Stomach (tissue), 4 donors: ENCODE results near the gene CPLX1.

Experiments
- POLR2A ChIP-seq, 4 donors: fragments of 450-650 bp; IDR thresholded peaks; one replicate each; pipeline ENCODE4 v1.6.1; 2016; ENCODE audit warnings: antibody characterized with exemption in 4 of 4, control low read depth in 2 of 4, mild to moderate bottlenecking in 1 of 4, moderate library complexity in 1 of 4
- POLR2AphosphoS5 ChIP-seq, 3 donors: sonication (generic); formaldehyde crosslinking; IDR thresholded peaks; one replicate each; pipeline ENCODE4 v1.6.1; 2016; ENCODE audit warnings: antibody characterized with exemption in 3 of 3
- TF ChIP-seq, protein P1 (sequence below), 7 experiments: fragments of 450-650 bp in 4 of 7; fragments of 200-600 bp in 3 of 7; sonication (generic) in 3 of 7; IDR thresholded peaks; one replicate each; pipeline ENCODE4 v1.5.1; 2016 to 2019; ENCODE audit warnings: antibody characterized with exemption in 7 of 7, control low read depth in 2 of 7, mild to moderate bottlenecking in 1 of 7

DNA sequence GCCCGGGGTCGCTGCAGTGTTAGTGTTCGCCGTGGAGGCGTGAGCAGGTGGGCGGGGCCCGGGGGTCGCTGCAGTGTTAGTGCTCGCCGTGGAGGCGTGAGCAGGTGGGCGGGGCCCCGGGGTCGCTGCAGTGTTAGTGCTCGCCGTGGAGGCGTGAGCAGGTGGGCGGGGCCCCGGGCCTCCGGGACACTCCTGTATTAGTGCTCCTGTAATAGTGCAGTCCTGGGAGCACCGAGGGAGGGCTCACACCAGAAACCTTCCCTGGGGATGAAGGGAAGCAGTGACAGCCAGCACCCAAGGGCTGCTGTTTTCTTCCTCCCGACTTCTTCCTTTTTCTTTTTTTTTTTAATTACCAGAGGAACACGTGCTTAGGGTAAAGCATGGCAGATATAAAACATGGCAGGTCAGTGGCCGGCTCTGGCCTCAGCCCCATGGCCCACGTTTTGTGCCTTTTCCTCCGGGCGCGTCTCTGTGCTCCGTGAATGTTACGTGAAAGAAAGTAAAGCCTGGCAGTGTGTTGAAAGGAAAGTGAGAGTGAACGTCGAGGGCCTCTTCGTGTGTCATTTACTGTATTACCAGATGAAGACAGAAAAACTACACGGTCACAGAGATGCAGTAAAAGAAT is 78.3 kb downstream of the CPLX1 start:
- TF ChIP-seq, protein P1, sequence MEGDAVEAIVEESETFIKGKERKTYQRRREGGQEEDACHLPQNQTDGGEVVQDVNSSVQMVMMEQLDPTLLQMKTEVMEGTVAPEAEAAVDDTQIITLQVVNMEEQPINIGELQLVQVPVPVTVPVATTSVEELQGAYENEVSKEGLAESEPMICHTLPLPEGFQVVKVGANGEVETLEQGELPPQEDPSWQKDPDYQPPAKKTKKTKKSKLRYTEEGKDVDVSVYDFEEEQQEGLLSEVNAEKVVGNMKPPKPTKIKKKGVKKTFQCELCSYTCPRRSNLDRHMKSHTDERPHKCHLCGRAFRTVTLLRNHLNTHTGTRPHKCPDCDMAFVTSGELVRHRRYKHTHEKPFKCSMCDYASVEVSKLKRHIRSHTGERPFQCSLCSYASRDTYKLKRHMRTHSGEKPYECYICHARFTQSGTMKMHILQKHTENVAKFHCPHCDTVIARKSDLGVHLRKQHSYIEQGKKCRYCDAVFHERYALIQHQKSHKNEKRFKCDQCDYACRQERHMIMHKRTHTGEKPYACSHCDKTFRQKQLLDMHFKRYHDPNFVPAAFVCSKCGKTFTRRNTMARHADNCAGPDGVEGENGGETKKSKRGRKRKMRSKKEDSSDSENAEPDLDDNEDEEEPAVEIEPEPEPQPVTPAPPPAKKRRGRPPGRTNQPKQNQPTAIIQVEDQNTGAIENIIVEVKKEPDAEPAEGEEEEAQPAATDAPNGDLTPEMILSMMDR (IDR thresholded peaks at IDR 0.05), result no peak
- TF ChIP-seq POLR2AphosphoS5 (IDR thresholded peaks at IDR 0.05), result no peak
- no peak for TF ChIP-seq POLR2A (IDR thresholded peaks at IDR 0.05)
